H1 (cell line): ENCODE data around the gene PRSS22. TPM values are rescaled to one million over a fixed set of nuclear protein-coding genes. Genes with fewer than 3 reads are reported as not detected.

Experiments used
- BCL11A ChIP-seq, 2 experiments: IDR thresholded peaks; one replicate each; pipeline ENCODE4 v1.6.1; 2011; ENCODE audit warnings: low read depth in 2 of 2, low read length in 2 of 2, mild to moderate bottlenecking in 2 of 2
- BRCA1 ChIP-seq: IDR thresholded peaks from 2 replicates; pipeline ENCODE4 v1.6.1; 2012; ENCODE audit warnings: low read depth, low read length, improper control_type of control experiment
- HDAC2 ChIP-seq, 2 experiments: fragments of 300-600 bp in 1 of 2; sonication (generic) in 1 of 2; IDR thresholded peaks; 2 replicates each; pipeline ENCODE4 v1.6.1; 2011 to 2012; ENCODE audit warnings: low read depth in 2 of 2, low read length in 2 of 2, mild to moderate bottlenecking in 2 of 2, moderate library complexity in 2 of 2, borderline replicate concordance in 1 of 2, inconsistent platforms in 1 of 2
- NRF1 ChIP-seq: IDR thresholded peaks from 2 replicates; pipeline ENCODE4 v1.6.1; 2011; ENCODE audit warnings: mild to moderate bottlenecking, low read depth, low read length, improper control_type of control experiment
- POLR2AphosphoS5 ChIP-seq: IDR thresholded peaks from 2 replicates; pipeline ENCODE4 v1.6.1; 2011; ENCODE audit warnings: low read depth, low read length
- ZNF274 ChIP-seq: IDR thresholded peaks from 2 replicates; pipeline ENCODE4 v1.7.0; 2012; ENCODE audit warnings: low read length, borderline replicate concordance; ENCODE audit errors: extremely low read depth
- polyA plus RNA-seq, 7 experiments: library from polyadenylated mRNA; depleted of rRNA in 3 of 7; stranded (reverse) in 5 of 7; unstranded in 2 of 7; fragments of >200 nt in 5 of 7; fragments of 200-250 nt in 2 of 7; gene quantifications; 1 replicate in 5 of 7; 2 replicates in 1 of 7; 4 replicates in 1 of 7; pipeline versions ENCODE4 v1.2.1 to v1.2.3, GENCODE V29; 2011 to 2013; ENCODE audit warnings: missing spikeins in 2 of 7, mixed read lengths in 2 of 7
- total RNA-seq: library from RNA; stranded (reverse); fragmentation: NEBNext Ultra II Directional; extraction: Animal tissue kit (Norgen Biotek cat#: 25700); gene quantifications from 2 replicates; pipeline ENCODE4 v1.2.1, GENCODE V29; 2021
- TF ChIP-seq, protein P1 (sequence below): IDR thresholded peaks from 2 replicates; pipeline ENCODE4 v1.6.1; 2011; ENCODE audit warnings: low read depth, mild to moderate bottlenecking, low read length; ENCODE audit not compliant: insufficient read depth

The PRSS22 gene
- total and polyA plus RNA-seq, 2 of the 8 experiments (the other 6 are each of a cell fraction or from before 2014, with no cell fraction given), result 4.0 to 4.4 TPM

DNA sequence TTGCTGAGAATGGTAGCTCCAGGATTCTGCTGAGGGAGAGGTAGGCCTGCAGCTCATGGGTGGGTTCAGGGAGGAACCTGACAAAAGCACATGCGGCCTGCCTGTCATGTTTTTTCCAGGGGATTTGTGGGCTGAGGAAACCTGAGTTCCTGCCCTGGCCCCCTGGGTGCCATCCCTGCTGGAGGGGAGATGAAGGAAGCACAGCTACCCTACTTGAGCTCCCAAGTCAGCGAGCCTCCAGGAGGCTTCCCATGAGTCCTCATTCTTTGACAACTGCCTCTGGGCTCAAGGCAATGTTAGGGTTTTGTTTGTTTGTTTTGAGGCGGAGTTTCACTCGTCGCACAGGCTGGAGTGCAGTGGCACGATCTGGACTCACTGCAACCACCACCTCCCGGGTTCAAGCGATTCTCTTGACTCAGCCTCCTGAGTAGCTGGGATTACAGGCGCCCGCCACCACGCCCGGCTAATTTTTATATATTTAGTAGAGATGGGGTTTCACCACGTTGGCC, 41.6 kb upstream of the PRSS22 start (continued):
- TF ChIP-seq, protein P1, sequence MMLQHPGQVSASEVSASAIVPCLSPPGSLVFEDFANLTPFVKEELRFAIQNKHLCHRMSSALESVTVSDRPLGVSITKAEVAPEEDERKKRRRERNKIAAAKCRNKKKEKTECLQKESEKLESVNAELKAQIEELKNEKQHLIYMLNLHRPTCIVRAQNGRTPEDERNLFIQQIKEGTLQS, result no peak
- no peak for TF ChIP-seq HDAC2 (IDR thresholded peaks at IDR 0.05; ENCODE audit: borderline replicate concordance in 1 of 2, low read depth in 2 of 2, low read length in 2 of 2)
- TF ChIP-seq BRCA1, result no peak
- TF ChIP-seq POLR2AphosphoS5, result no peak
- TF ChIP-seq ZNF274, result no peak
- no peak for TF ChIP-seq BCL11A (IDR thresholded peaks at IDR 0.05; ENCODE audit: low read depth in 2 of 2, low read length in 2 of 2)
- TF ChIP-seq NRF1, result no peak
